Measurements from ENCODE around the gene ZNF530. TPM values are rescaled to one million over a fixed set of nuclear protein-coding genes. Genes with fewer than 3 reads are reported as not detected.

The ZNF530 gene
- total RNA-seq, 1 experiment from 2014 or later: 8.6 TPM

- Histone ChIP-seq H3K36me3 (ENCODE audit: control insufficient read depth, insufficient read depth, low read length) (peaks cover 10% of the 10 kb centered on the region), H3K4me1 (no peaks in the 10 kb centered on the region), H3K27me3 (replicated peaks; ENCODE audit: control insufficient read depth, insufficient read depth, low read length) (no peaks in the 10 kb centered on the region), H3K4me3 (ENCODE audit: low read depth, low read length) (peak overlapping the region; percentile 91), H3K9me3 (peaks cover 33% of the 10 kb centered on the region)
- Mint-ChIP-seq H3K27ac (ENCODE audit: unreplicated experiment) (peak overlapping the region; percentile 94), H3K36me3 (ENCODE audit: insufficient read depth, unreplicated experiment) (peaks cover 36% of the 10 kb centered on the region), H3K4me3 (ENCODE audit: unreplicated experiment) (peak overlapping the region; percentile 99), H3K9me3 (ENCODE audit: unreplicated experiment) (peaks cover 39% of the 10 kb centered on the region), H3K4me1 (ENCODE audit: low read depth, unreplicated experiment) (peaks cover 11% of the 10 kb centered on the region), H3K27me3 (ENCODE audit: insufficient read depth, unreplicated experiment) (no peaks in the 10 kb centered on the region)
- ChIA-PET CTCF (no interaction called here), POLR2A (interaction anchor here (0.6 kb wide), 1 partner anchor 112 kb away, joined by 3 read pairs; no protein-coding TSS in a partner anchor)
- TF ChIP-seq, protein P1, sequence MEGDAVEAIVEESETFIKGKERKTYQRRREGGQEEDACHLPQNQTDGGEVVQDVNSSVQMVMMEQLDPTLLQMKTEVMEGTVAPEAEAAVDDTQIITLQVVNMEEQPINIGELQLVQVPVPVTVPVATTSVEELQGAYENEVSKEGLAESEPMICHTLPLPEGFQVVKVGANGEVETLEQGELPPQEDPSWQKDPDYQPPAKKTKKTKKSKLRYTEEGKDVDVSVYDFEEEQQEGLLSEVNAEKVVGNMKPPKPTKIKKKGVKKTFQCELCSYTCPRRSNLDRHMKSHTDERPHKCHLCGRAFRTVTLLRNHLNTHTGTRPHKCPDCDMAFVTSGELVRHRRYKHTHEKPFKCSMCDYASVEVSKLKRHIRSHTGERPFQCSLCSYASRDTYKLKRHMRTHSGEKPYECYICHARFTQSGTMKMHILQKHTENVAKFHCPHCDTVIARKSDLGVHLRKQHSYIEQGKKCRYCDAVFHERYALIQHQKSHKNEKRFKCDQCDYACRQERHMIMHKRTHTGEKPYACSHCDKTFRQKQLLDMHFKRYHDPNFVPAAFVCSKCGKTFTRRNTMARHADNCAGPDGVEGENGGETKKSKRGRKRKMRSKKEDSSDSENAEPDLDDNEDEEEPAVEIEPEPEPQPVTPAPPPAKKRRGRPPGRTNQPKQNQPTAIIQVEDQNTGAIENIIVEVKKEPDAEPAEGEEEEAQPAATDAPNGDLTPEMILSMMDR (IDR thresholded peaks at IDR 0.05; ENCODE audit: insufficient read depth in 1 of 2, low read depth in 1 of 2, low read length in 1 of 2, severe bottlenecking in 1 of 2, unreplicated experiment in 1 of 2): no peak
- DNase-seq: no peak
- no TSS peak for BruUV-seq (replicated peaks)
- intact Hi-C loops (cut with micrococcal nuclease; ENCODE audit: unreplicated experiment): loop anchor here (2.0 kb wide), 1 partner anchor 358 kb away; the partner anchor contains the start of gene ZNF417
Measured at GRCh38 chr19:57558525-57558924, 41.2 kb upstream of the ZNF530 start.

- H3K4me3 Mint-ChIP-seq (ENCODE audit: unreplicated experiment): peak overlapping the region; percentile 99
- no peaks in the 10 kb centered on the region for H3K4me1 ChIP-seq
- H3K9me3 Mint-ChIP-seq (ENCODE audit: unreplicated experiment): peaks cover 43% of the 10 kb centered on the region
- no peaks in the 10 kb centered on the region for H3K27me3 ChIP-seq (replicated peaks; ENCODE audit: control insufficient read depth, insufficient read depth, low read length)
- no TSS peak for BruUV-seq (replicated peaks)
- TF ChIP-seq, protein P1 (IDR thresholded peaks at IDR 0.05; ENCODE audit: insufficient read depth in 1 of 2, low read depth in 1 of 2, low read length in 1 of 2, severe bottlenecking in 1 of 2, unreplicated experiment in 1 of 2): no peak
- intact Hi-C loops (cut with micrococcal nuclease; ENCODE audit: unreplicated experiment): loop anchor here (1.0 to 2.0 kb wide), 4 partner anchors 19 to 358 kb away; partner anchors contain the start of genes ZNF416, ZNF417, ZNF549 and ZNF749
- DNase-seq: peak; percentile 12 to 42
- peaks cover 31% of the 10 kb centered on the region for H3K36me3 Mint-ChIP-seq (ENCODE audit: insufficient read depth, unreplicated experiment)
- ChIA-PET CTCF (no interaction called here), POLR2A (interaction anchor here (0.6 kb wide), 1 partner anchor 113 kb away, joined by 3 read pairs; no protein-coding TSS in a partner anchor)
- peaks cover 11% of the 10 kb centered on the region for H3K4me1 Mint-ChIP-seq (ENCODE audit: low read depth, unreplicated experiment)
- H3K27me3 Mint-ChIP-seq (ENCODE audit: insufficient read depth, unreplicated experiment): no peaks in the 10 kb centered on the region
- peak overlapping the region; percentile 94 for H3K27ac Mint-ChIP-seq (ENCODE audit: unreplicated experiment)
- peak overlapping the region; percentile 91 for H3K4me3 ChIP-seq (ENCODE audit: low read depth, low read length)
- H3K9me3 ChIP-seq: peaks cover 32% of the 10 kb centered on the region
- H3K36me3 ChIP-seq (ENCODE audit: control insufficient read depth, insufficient read depth, low read length): peaks cover 10% of the 10 kb centered on the region
Measured at GRCh38 chr19:57559008-57559403, 40.7 kb upstream of the ZNF530 start.

DNA sequence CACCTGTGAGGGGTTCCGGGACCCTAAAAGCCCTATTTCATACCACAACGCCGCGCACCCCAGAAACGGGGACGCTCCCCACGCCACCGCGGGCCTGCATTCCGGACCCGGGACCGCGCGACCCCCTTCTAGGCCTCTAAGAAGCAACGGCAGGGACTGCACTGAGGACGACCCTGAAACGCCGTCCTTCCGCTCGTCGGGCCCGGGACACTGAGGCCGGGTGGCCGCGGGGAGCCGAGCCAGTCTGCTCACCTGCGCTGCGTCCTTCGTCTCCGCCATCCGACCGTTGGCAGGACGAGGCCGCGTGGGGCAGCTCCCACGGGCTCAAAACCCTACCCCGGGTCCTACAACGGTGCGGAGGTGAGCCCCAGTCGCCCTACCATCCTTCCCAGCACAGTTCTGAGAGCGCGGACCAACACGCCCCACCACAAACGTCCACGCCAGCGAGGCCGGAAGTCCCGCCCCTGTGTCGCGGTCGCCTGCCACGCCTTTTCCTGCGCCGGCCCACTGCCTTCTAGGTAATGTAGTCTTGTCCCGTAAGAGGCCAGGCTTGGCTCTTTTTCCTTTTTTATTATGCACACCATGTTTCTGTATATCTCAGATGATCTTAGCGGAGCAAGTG, 40.2 kb upstream of the ZNF530 start, which contains the start of gene ZNF550:
TSS of gene ZNF550 (minus strand) at position 460 of the 622 bp plus-strand sequence. CDS start at position 279, 181 bp downstream.
- ChIA-PET CTCF (no interaction called here), POLR2A (no interaction called here)
- intact Hi-C loops (cut with micrococcal nuclease; ENCODE audit: unreplicated experiment): loop anchor here (1.0 to 2.0 kb wide), 4 partner anchors 19 to 357 kb away; partner anchors contain the start of genes ZNF416, ZNF417, ZNF549 and ZNF749
- BruUV-seq (replicated peaks): TSS peak; percentile 73
- H3K27ac Mint-ChIP-seq (ENCODE audit: unreplicated experiment): peak within 1 kb of the TSS; percentile 94
- TF ChIP-seq, protein P1 (IDR thresholded peaks at IDR 0.05; ENCODE audit: insufficient read depth in 1 of 2, low read depth in 1 of 2, low read length in 1 of 2, severe bottlenecking in 1 of 2, unreplicated experiment in 1 of 2): no peak
- H3K4me3 Mint-ChIP-seq (ENCODE audit: unreplicated experiment): peak within 1 kb of the TSS; percentile 99
- H3K36me3 Mint-ChIP-seq (ENCODE audit: insufficient read depth, unreplicated experiment): peaks cover 26% of the 10 kb centered on the region
- Histone ChIP-seq H3K36me3 (ENCODE audit: control insufficient read depth, insufficient read depth, low read length) (peaks cover 7% of the 10 kb centered on the region), H3K9me3 (peaks cover 37% of the 10 kb centered on the region), H3K4me1 (no peaks in the 10 kb centered on the region), H3K27me3 (replicated peaks; ENCODE audit: control insufficient read depth, insufficient read depth, low read length) (no peaks in the 10 kb centered on the region), H3K4me3 (ENCODE audit: low read depth, low read length) (peak within 1 kb of the TSS; percentile 91)
- peaks cover 45% of the 10 kb centered on the region for H3K9me3 Mint-ChIP-seq (ENCODE audit: unreplicated experiment)
- peaks cover 11% of the 10 kb centered on the region for H3K4me1 Mint-ChIP-seq (ENCODE audit: low read depth, unreplicated experiment)
- peak; percentile 89 to 90 for DNase-seq
- H3K27me3 Mint-ChIP-seq (ENCODE audit: insufficient read depth, unreplicated experiment): no peaks in the 10 kb centered on the region

All from Caco-2 (cell line).